Sigmoid colon (tissue), 7 donors: ENCODE results near the gene PPARA. TPM values are rescaled to one million over a fixed set of nuclear protein-coding genes. Genes with fewer than 3 reads are reported as not detected.
A peak's percentile ranks its signal among the peaks of the same experiment; 100 is the strongest.

Experiments
- DNase-seq: peaks from one replicate; pipeline ENCODE4 v3.0.0-alpha.2; 2019
- H3K27ac ChIP-seq, 4 donors: fragments of 200-600 bp; sonication (generic); one replicate each; pipeline ENCODE4 v1.5.1; 2016 to 2019; ENCODE audit warnings: mild to moderate bottlenecking in 1 of 4
- H3K27me3 ChIP-seq, 3 donors: fragments of 200-600 bp; sonication (generic); one replicate each; pipeline ENCODE4 v1.5.1; 2019; ENCODE audit warnings: mild to moderate bottlenecking in 1 of 3
- H3K36me3 ChIP-seq, 4 donors: fragments of 200-600 bp; sonication (generic); one replicate each; pipeline ENCODE4 v1.5.1; 2016 to 2019
- H3K4me1 ChIP-seq, 4 donors: fragments of 200-600 bp; sonication (generic); one replicate each; pipeline ENCODE4 v1.5.1; 2017 to 2019
- H3K4me3 ChIP-seq, 4 donors: fragments of 200-600 bp; sonication (generic); one replicate each; pipeline ENCODE4 v1.5.1; 2017 to 2019; ENCODE audit warnings: mild to moderate bottlenecking in 2 of 4, moderate library complexity in 1 of 4
- H3K9me3 ChIP-seq, 4 donors: fragments of 200-600 bp in 3 of 4; sonication (generic) in 3 of 4; one replicate each; pipeline versions ENCODE4 v1.5.1 to v1.6.1; 2013 to 2019
- CTCF ChIP-seq, 4 experiments: fragments of 450-650 bp in 3 of 4; fragments of 200-600 bp in 1 of 4; IDR thresholded peaks; one replicate each; pipeline ENCODE4 v1.5.1; 2016 to 2019; ENCODE audit warnings: antibody characterized with exemption in 4 of 4, mild to moderate bottlenecking in 3 of 4, moderate library complexity in 2 of 4
- EP300 ChIP-seq, 4 donors: sonication (generic); formaldehyde crosslinking; IDR thresholded peaks; one replicate each; pipeline ENCODE4 v1.6.1; 2017; ENCODE audit warnings: antibody characterized with exemption in 4 of 4
- POLR2A ChIP-seq, 2 donors: fragments of 450-650 bp; IDR thresholded peaks; one replicate each; pipeline ENCODE4 v1.6.1; 2016; ENCODE audit warnings: antibody characterized with exemption in 2 of 2, mild to moderate bottlenecking in 2 of 2, moderate library complexity in 2 of 2
- POLR2AphosphoS5 ChIP-seq, 4 donors: sonication (generic); formaldehyde crosslinking; IDR thresholded peaks; one replicate each; pipeline ENCODE4 v1.6.1; 2017; ENCODE audit warnings: antibody characterized with exemption in 4 of 4
- WGBS, 2 donors: extraction: QIAGEN DNeasy Blood & Tissue Kit; methylation state at CpG; one replicate each; pipeline ENCODE4 v1.1.7; 2013; 5-methylcytosine and 5-hydroxymethylcytosine counted together
- intact Hi-C: fragments of 100-400 bp; cut with DNase I; formaldehyde crosslinking; loops from one replicate; pipeline ENCODE4 v1.15.1; 2023
- polyA plus RNA-seq, 3 donors: library from polyadenylated mRNA; stranded (reverse); fragments of 200-250 nt; gene quantifications; one replicate each; pipeline ENCODE4 v1.2.3, GENCODE V29; 2013
- total RNA-seq, 4 donors: library from RNA; depleted of rRNA; stranded (reverse); fragments of >200 nt; gene quantifications; one replicate each; pipeline ENCODE4 v1.1.0, GENCODE V29; 2016
- donor health status: healthy with polysubstance abuse.
- donor health status: Bipolar disorder and iron deficiency.
- donor health status: healthy.

The PPARA gene
- total and polyA plus RNA-seq, 7 donors: 7.8 to 22.7 (median 20.1) TPM

DNA sequence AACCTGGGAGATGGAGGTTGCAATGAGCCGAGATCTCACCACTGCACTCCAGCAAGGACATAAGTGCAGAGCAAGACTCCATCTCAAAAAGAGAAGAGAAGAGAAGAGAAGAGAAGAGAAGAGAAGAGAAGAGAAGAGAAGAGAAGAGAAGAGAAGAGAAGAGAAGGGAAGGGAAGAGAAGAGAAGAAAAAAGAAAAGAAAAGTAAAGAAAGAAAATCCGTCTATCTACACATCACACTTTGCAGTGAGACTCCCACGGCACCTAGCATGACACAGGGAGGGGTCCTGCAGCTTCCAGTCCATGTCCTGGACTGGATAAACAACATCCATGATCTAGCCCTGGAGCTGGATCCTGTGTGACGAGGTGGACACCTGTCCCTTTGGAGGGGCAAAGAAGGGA lies 4.0 kb upstream of the PPARA start:
- Histone ChIP-seq H3K4me1 (peaks cover 0 to 12% (median 7%) of the 10 kb centered on the region in 4 donors), H3K27ac (no peak overlapping the region), H3K27me3 (no peaks in the 10 kb centered on the region), H3K4me3 (no peak overlapping the region), H3K9me3 (no peaks in the 10 kb centered on the region), H3K36me3 (no peaks in the 10 kb centered on the region)
- DNase-seq: peak; percentile 21
- intact Hi-C loops: no loop called here
- WGBS, 2 donors: 90 to 91% methylated on average over 4 of the region's 4 CpGs
- TF ChIP-seq CTCF (IDR thresholded peaks at IDR 0.05): no peak

- Histone ChIP-seq H3K27ac (no peak overlapping the region), H3K4me1 (peaks cover 0 to 19% (median 14%) of the 10 kb centered on the region in 4 donors), H3K36me3 (no peaks in the 10 kb centered on the region), H3K27me3 (no peaks in the 10 kb centered on the region), H3K9me3 (no peaks in the 10 kb centered on the region), H3K4me3 (no peak overlapping the region)
- intact Hi-C loops: no loop called here
- 63 to 80% methylated on average over 7 of the region's 7 CpGs for WGBS, 2 donors
- TF ChIP-seq POLR2AphosphoS5 (IDR thresholded peaks at IDR 0.05) (no peak), EP300 (IDR thresholded peaks at IDR 0.05) (no peak), CTCF (IDR thresholded peaks at IDR 0.05) (no peak), POLR2A (IDR thresholded peaks at IDR 0.05) (no peak)
- peak; percentile 59 for DNase-seq
These were observed 3.3 kb upstream of the PPARA start for GRCh38 chr22:46147061-46147460.

- intact Hi-C loops: loop anchor here (2.0 kb wide), 1 partner anchor 123 kb away; no protein-coding TSS in a partner anchor
- no peaks in the 10 kb centered on the region for H3K36me3 ChIP-seq
- DNase-seq: peak; percentile 71
- TF ChIP-seq POLR2A (IDR thresholded peaks at IDR 0.05) (no peak), CTCF (IDR thresholded peaks at IDR 0.05) (no peak), POLR2AphosphoS5 (IDR thresholded peaks at IDR 0.05) (no peak), EP300 (IDR thresholded peaks at IDR 0.05) (no peak)
- H3K4me1 ChIP-seq: peaks cover 0 to 25% (median 19%) of the 10 kb centered on the region in 4 donors
- H3K9me3 ChIP-seq: no peaks in the 10 kb centered on the region
- no peaks in the 10 kb centered on the region for H3K27me3 ChIP-seq
- WGBS, 2 donors: 53 to 70% methylated on average over 19 of the region's 19 CpGs
- H3K4me3 ChIP-seq: no peak overlapping the region
- peak overlapping the region in 2 of 4 donors; percentile 91 to 95 for H3K27ac ChIP-seq
These were observed 2.7 kb upstream of the PPARA start for GRCh38 chr22:46147471-46148267.

- peak overlapping the region; percentile 86 to 95 (median 92) for H3K27ac ChIP-seq
- H3K9me3 ChIP-seq: no peaks in the 10 kb centered on the region
- 30 to 65% methylated on average over 8 of the region's 8 CpGs for WGBS, 2 donors
- H3K36me3 ChIP-seq: peaks cover 0 to 3% (median 0%) of the 10 kb centered on the region in 4 donors
- H3K4me1 ChIP-seq: peaks cover 0 to 27% (median 20%) of the 10 kb centered on the region in 4 donors
- H3K4me3 ChIP-seq: no peak overlapping the region
- TF ChIP-seq CTCF (IDR thresholded peaks at IDR 0.05) (no peak), POLR2A (IDR thresholded peaks at IDR 0.05) (no peak), EP300 (IDR thresholded peaks at IDR 0.05) (no peak), POLR2AphosphoS5 (IDR thresholded peaks at IDR 0.05) (no peak)
- intact Hi-C loops: loop anchor here (2.0 kb wide), 1 partner anchor 122 kb away; no protein-coding TSS in a partner anchor
- H3K27me3 ChIP-seq: no peaks in the 10 kb centered on the region
- no peak for DNase-seq
These were observed 2.0 kb upstream of the PPARA start for GRCh38 chr22:46148336-46148735.
